HepG2 (cell line): ENCODE results near the gene MUC4.

ENCODE experiments used
- PHF20 ChIP-seq: sonication (generic); formaldehyde crosslinking; IDR thresholded peaks from 2 replicates; pipeline ENCODE4 v1.5.0; 2020; ENCODE audit warnings: mild to moderate bottlenecking, missing genetic modification reagents
- SIN3A ChIP-seq: IDR thresholded peaks from 2 replicates; pipeline ENCODE4 v1.6.1; 2011; ENCODE audit warnings: low read depth, mild to moderate bottlenecking, control low read depth, low read length, borderline replicate concordance

DNA sequence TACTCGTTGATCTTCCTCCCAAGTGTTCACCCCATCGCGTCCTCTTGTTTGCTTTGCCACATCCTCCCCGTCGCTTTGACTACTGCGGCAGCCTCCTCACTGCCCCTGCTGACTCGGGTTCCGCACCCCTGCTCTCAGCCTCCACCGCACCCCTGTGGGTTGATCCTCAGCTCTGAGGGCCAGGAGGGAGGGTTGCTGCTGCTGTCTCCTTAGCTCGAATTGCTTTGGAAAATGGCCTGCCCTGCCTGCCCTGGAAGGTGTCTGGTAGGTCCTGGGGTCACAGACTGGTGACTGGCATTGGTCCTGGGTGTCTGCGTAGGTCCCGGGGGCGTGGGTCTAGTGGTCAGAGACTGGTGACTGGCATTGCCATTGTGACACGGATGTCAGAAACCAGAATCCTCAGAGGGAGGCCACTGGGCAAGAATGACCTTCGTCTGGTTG lies 9.4 kb downstream of the MUC4 start:
- no peak for TF ChIP-seq SIN3A
- no peak for TF ChIP-seq PHF20 (CRISPR knock-in tag)
